Measurements from ENCODE around the gene RCL1. TPM values are rescaled to one million over a fixed set of nuclear protein-coding genes. Genes with fewer than 3 reads are reported as not detected.

RCL1 gene
- total RNA-seq, 1 experiment from 2014 or later = 8.4 TPM

DNA sequence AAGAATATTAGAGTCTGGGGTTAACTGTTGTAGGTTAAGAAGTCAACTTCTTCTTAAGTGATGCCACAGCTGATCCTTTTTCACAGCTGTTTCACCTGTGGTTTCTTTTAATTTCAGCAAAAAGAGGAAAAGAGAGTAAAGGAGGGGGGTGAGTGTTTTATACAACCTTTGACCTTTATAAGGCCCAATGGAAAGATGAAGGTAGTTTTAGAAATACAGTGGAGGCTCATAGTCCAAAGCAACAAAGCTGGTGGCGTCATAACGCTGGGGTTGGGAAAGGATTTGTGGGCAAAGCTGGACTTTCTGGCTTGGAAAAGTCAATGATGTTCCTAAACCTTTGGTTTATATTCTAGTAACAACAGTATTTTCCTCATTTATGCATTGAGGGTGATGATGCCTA lies 49.5 kb downstream of the RCL1 start:
- DNase-seq (ENCODE audit: low read depth) = no peak

GRCh38 chr9:4842734-4843133 lies 50.0 kb downstream of the RCL1 start:
- peak; percentile 24 for DNase-seq (ENCODE audit: low read depth)

DNA sequence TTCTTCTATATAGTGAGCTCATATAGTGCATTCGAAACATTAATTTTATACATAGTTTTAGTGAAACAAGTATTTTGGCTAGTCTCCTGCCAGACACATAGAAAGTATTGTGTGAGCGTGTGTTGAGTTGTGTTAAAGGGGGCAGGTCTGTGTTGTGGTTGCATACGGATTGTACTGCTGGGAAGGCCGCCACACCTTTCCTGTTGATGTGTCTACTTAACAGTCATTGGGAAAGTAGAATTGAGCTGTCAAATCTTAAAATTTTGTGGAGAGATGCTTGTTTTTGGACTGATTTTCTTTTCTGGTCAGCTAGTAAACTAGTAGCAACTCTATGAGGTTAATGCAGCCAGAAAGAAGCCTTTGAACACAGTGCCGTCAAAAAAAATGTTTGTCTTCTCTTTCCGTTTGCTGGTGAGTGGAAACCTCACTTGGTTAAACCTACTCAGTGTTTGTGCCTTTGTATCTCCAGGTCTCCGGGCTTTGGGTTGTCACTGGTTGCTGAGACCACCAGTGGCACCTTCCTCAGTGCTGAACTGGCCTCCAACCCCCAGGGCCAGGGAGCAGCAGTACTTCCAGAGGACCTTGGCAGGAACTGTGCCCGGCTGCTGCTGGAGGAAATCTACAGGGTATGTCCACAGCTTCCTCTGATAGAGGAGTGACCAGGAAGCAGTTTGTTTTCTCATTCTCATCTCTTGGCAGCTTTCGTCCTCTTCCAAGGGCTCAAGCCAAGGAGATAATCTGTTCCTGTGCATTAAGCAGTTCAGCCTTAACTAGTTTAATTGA lies 51.5 kb downstream of the RCL1 start:
- no peak for DNase-seq (ENCODE audit: low read depth)

DNA sequence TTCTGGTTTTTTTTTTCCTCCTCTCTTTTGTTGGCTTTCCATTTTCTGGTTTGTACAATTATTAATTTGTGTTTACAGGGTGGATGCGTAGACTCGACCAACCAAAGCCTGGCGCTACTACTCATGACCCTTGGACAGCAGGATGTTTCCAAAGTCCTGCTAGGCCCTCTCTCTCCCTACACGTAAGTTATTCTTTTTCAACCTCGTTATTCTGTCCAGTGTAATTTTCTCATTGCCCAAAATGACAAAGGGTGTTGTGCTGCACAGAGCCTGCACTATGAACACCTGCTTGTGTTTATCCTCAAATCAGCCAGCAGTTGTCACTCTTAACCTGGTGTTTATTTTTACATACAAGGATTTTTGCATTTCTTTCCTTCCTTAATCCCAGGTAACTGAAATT lies 56.6 kb downstream of the RCL1 start:
- DNase-seq (ENCODE audit: low read depth) = no peak

GRCh38 chr9:4850603-4851310 lies 58.0 kb downstream of the RCL1 start:
- DNase-seq (ENCODE audit: low read depth) = no peak

GRCh38 chr9:4852419-4852818 lies 59.7 kb downstream of the RCL1 start:
- DNase-seq (ENCODE audit: low read depth) = no peak

DNA sequence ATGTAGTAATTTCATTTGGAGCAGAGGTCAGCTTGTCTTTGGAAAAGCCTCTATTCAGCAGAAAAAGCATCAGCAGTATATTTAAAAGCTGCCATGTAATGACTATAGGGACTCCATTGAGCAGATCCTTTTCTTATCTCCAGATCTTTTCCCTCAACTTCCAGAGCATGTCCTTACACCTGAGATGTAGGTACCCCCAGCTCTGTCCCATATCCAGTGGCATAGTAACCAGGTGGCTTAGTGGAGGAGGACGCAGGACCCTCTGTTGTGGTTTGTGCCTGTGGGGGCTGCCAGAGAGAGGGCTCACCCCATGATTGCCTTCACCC lies 61.5 kb downstream of the RCL1 start:
- DNase-seq (ENCODE audit: low read depth) = no peak

- peak; percentile 96 for DNase-seq (ENCODE audit: low read depth)
Measured at GRCh38 chr9:4855841-4856240, 63.1 kb downstream of the RCL1 start.

GRCh38 chr9:4857163-4857810 lies 64.5 kb downstream of the RCL1 start:
- DNase-seq (ENCODE audit: low read depth) = peak; percentile 85

DNA sequence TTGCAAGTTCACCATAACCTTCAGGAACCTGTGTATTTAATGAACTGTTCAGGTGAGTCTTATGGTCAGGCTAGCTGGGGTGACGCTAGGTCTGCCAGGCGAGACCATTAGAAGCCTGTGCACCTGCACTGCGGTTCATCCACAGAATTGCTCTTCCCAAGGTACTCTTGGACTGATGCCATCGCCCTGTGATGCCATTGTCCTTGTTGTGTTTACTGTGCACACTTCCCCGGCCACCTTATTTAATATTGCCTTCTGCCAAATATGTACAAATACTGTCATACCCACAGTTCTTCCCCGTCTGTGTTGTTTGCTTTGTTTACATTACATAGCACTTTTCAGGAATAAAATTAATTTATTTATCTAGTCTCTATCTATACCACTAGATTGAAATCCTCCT lies 66.3 kb downstream of the RCL1 start:
- no peak for DNase-seq (ENCODE audit: low read depth)

DNA sequence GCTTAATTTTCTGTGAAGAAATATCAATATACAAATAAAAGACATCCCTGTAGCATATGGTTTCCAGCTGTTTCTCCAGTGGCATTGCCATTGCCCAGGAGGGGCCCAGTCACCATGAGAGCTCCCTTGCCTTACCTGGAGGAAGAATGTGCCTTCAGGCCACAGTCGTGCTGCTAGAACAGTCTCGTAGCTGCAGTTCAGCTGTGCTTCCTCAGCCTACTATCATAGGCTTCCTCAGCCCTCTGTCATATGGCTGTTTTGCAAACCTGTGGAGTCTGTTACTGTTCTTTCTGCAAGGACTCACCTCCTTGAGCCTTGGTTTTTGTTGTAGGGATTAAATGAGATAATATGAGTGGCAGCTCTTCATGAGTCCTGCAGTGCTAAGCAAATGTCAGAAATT lies 67.6 kb downstream of the RCL1 start:
- no peak for DNase-seq (ENCODE audit: low read depth)

GRCh38 chr9:4861145-4861544 lies 68.4 kb downstream of the RCL1 start:
- DNase-seq (ENCODE audit: low read depth) = no peak

DNA sequence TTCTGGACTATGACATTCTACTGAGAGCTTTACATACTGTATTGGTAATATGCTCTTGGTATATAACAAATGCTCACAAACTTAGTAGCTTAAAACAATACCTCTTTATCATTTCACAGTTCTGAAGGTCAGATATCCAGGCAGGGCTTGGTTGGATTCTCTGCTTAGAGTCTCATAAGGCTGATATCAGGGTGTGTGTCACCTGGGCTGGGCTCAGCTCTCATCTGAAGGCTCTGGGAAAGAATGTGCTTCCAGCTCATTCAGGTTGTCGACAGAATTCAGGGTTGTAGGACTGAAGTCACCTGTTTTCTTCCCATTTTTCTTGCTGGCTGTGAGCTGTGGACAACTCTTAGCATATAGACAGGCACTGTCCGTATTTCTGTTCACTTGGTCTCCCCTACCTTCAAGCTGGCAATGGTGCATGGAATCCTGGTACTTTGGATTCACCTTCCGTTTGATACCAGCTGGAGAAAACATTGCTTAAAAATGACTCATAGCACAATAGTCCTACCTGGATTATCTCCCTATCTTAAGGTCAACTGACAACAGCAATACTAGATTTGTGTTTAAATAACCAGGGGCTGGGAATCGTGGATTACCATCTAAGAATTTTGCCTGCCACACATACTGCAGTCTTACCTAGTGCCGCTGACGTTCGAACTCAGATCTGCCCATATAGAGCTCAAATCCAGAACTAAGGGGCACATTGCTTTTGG lies 69.2 kb downstream of the RCL1 start:
- DNase-seq (ENCODE audit: low read depth) = no peak

DNA sequence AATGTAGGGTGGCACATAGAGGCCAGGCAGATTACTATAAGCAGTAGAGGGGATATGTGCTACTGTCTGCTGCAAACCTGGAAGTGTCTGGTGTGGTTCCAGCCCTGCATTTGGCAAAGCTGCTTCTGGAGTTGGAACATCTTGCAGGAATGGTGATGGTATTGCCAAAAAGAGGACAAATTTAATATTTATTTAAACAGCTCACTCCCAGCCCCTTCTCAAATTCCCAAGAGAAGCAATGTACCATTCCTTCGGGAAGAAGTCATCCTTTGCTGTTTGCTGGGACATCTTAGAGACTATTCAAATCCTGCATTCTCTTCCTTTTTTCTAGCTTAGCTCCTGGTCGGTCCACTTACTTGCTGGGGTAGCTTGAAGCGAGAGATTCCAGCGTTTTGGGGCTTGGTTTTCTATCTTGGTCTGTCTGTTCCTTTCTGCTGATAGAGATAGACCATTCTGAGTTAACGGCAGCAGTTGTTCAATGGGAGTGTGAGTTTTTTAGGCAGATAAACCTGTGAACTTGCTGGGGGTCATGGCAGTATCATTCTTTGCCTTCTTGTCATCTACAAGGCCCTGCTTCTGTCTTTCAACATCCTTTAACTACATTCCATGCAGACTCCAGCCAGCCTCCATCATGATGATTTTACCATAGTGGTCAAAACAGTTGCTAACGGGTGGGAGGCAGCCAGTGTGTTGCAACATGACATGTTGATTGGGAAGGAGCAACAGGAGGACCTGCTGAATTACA lies 69.9 kb downstream of the RCL1 start:
- no peak for DNase-seq (ENCODE audit: low read depth)

- no peak for DNase-seq (ENCODE audit: low read depth)
Measured at GRCh38 chr9:4864234-4864661, 71.5 kb downstream of the RCL1 start.

GRCh38 chr9:4864698-4865097 lies 72.0 kb downstream of the RCL1 start:
- DNase-seq (ENCODE audit: low read depth) = no peak

DNA sequence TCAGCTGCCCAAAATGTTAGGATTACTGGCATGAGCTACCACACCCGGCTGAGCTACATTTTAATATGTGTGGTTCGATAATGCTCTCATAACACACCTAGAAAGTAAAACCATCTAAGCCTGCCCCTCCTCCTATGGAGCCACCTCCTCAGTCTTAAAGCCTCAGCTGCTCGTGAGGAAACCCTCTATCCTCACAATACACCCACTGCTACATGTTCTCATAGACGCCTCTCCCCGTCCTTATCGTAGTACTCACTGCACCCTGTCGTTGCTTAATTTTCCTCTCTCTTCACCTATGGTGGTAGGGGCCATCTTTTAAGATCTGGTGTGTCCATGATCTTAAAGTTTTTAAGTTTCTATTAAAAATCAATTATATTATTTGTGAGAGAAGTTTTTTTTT lies 72.9 kb downstream of the RCL1 start:
- no peak for DNase-seq (ENCODE audit: low read depth)

GRCh38 chr9:4866239-4866969 lies 73.7 kb downstream of the RCL1 start:
- peak; percentile 56 for DNase-seq (ENCODE audit: low read depth)

GRCh38 chr9:4873066-4873465 lies 80.3 kb downstream of the RCL1 start:
- no peak for DNase-seq (ENCODE audit: low read depth)

DNA sequence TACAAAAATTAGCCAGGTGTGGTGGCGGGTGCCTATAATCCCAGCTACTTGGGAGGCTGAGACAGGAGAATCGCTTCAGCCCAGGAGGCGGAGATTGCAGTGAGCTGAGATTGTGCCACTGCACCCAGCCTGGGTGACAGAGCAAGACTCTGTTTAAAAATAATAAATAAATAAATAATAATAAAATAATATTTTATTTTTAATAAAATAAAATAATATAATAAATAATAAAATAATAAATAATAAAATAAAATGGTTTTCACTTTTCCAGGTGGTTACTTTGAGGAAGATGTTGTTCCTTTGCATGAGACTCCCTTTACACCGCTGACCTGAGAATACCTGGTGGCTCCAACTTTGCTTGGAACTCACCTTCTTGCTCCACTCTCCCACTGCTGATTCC lies 82.8 kb downstream of the RCL1 start:
- DNase-seq (ENCODE audit: low read depth) = no peak

GRCh38 chr9:4879115-4879558 lies 86.4 kb downstream of the RCL1 start:
- DNase-seq (ENCODE audit: low read depth) = no peak

All from RPMI7951 (cell line).